ENCODE data around the gene CASP10.
A peak's percentile ranks its signal among the peaks of the same experiment; 100 is the strongest.
"Not testable (repeated sequence)": the region's sequence is repeated elsewhere in the genome, so short reads cannot be mapped to it uniquely, and the experiment has no call there.

CASP10 gene

GRCh38 chr2:201150454-201151020 lies 32.4 kb upstream of the CASP10 start:
- Histone ChIP-seq H3K9ac (ENCODE audit: low read depth, low read length) (no peak overlapping the region), H3K4me1 (ENCODE audit: insufficient read depth, low read length) (peaks cover 17% of the 10 kb centered on the region)

GRCh38 chr2:201151127-201151981 lies 31.6 kb upstream of the CASP10 start:
- Histone ChIP-seq H3K36me3 (ENCODE audit: insufficient read depth, low read length) (no peaks in the 10 kb centered on the region; the same call in 1 of the 2 replicates), H3K4me1 (ENCODE audit: insufficient read depth, low read length) (peaks cover 17% of the 10 kb centered on the region), H3K9ac (ENCODE audit: low read depth, low read length) (no peak overlapping the region), H3K9me3 (ENCODE audit: control insufficient read depth, insufficient read depth, low read length) (no peaks in the 10 kb centered on the region)

More at GRCh38 chr2:201150454-201151020, 32.4 kb upstream of the CASP10 start:
- Histone ChIP-seq H3K36me3 (ENCODE audit: insufficient read depth, low read length) (no peaks in the 10 kb centered on the region; the same call in 1 of the 2 replicates), H3K9me3 (ENCODE audit: control insufficient read depth, insufficient read depth, low read length) (no peaks in the 10 kb centered on the region)

- peaks cover 17% of the 10 kb centered on the region for H3K4me1 ChIP-seq (ENCODE audit: insufficient read depth, low read length)
- no peak overlapping the region for H3K9ac ChIP-seq (ENCODE audit: low read depth, low read length)
- no peaks in the 10 kb centered on the region for H3K9me3 ChIP-seq (ENCODE audit: control insufficient read depth, insufficient read depth, low read length)
- no peaks in the 10 kb centered on the region; the same call in 1 of the 2 replicates for H3K36me3 ChIP-seq (ENCODE audit: insufficient read depth, low read length)
Measured at GRCh38 chr2:201152517-201152916, 30.4 kb upstream of the CASP10 start.

- H3K36me3 ChIP-seq (ENCODE audit: insufficient read depth, low read length) = no peaks in the 10 kb centered on the region; the same call in 1 of the 2 replicates
- peaks cover 23% of the 10 kb centered on the region for H3K4me1 ChIP-seq (ENCODE audit: insufficient read depth, low read length)
- H3K9me3 ChIP-seq (ENCODE audit: control insufficient read depth, insufficient read depth, low read length) = no peaks in the 10 kb centered on the region
- no peak overlapping the region for H3K9ac ChIP-seq (ENCODE audit: low read depth, low read length)
Measured at GRCh38 chr2:201152999-201153815, 29.7 kb upstream of the CASP10 start.

GRCh38 chr2:201154615-201155399 lies 28.1 kb upstream of the CASP10 start:
- H3K4me1 ChIP-seq (ENCODE audit: insufficient read depth, low read length) = peaks cover 13% of the 10 kb centered on the region; the same call in 1 of the 2 replicates
- no peaks in the 10 kb centered on the region for H3K9me3 ChIP-seq (ENCODE audit: control insufficient read depth, insufficient read depth, low read length)
- H3K36me3 ChIP-seq (ENCODE audit: insufficient read depth, low read length) = no peaks in the 10 kb centered on the region; the same call in 1 of the 2 replicates
- no peak overlapping the region for H3K9ac ChIP-seq (ENCODE audit: low read depth, low read length)

- Histone ChIP-seq H3K9ac (ENCODE audit: low read depth, low read length) (no peak overlapping the region), H3K4me1 (ENCODE audit: insufficient read depth, low read length) (peaks cover 10% of the 10 kb centered on the region; the same call in 1 of the 2 replicates), H3K36me3 (ENCODE audit: insufficient read depth, low read length) (no peaks in the 10 kb centered on the region; the same call in 1 of the 2 replicates), H3K9me3 (ENCODE audit: control insufficient read depth, insufficient read depth, low read length) (no peaks in the 10 kb centered on the region)
Measured at GRCh38 chr2:201156036-201156435, 26.9 kb upstream of the CASP10 start.

GRCh38 chr2:201156640-201157039 lies 26.3 kb upstream of the CASP10 start:
- Histone ChIP-seq H3K4me1 (ENCODE audit: insufficient read depth, low read length) (peaks cover 6% of the 10 kb centered on the region; the same call in 1 of the 2 replicates), H3K36me3 (ENCODE audit: insufficient read depth, low read length) (no peaks in the 10 kb centered on the region; the same call in 1 of the 2 replicates), H3K9ac (ENCODE audit: low read depth, low read length) (no peak overlapping the region), H3K9me3 (ENCODE audit: control insufficient read depth, insufficient read depth, low read length) (no peaks in the 10 kb centered on the region)

GRCh38 chr2:201157694-201158093 lies 25.2 kb upstream of the CASP10 start:
- peaks cover 6% of the 10 kb centered on the region; the same call in 1 of the 2 replicates for H3K4me1 ChIP-seq (ENCODE audit: insufficient read depth, low read length)
- H3K36me3 ChIP-seq (ENCODE audit: insufficient read depth, low read length) = no peaks in the 10 kb centered on the region
- H3K9ac ChIP-seq (ENCODE audit: low read depth, low read length) = 0 out of 2 replicates have a peak overlapping the region, but pooled peaks have one; percentile 2
- H3K9me3 ChIP-seq (ENCODE audit: control insufficient read depth, insufficient read depth, low read length) = no peaks in the 10 kb centered on the region

- Histone ChIP-seq H3K4me1 (ENCODE audit: insufficient read depth, low read length) (peaks cover 6% of the 10 kb centered on the region; the same call in 1 of the 2 replicates), H3K9ac (ENCODE audit: low read depth, low read length) (0 out of 2 replicates have a peak overlapping the region, but pooled peaks have one; percentile 2), H3K36me3 (ENCODE audit: insufficient read depth, low read length) (no peaks in the 10 kb centered on the region), H3K9me3 (ENCODE audit: control insufficient read depth, insufficient read depth, low read length) (no peaks in the 10 kb centered on the region)
Measured at GRCh38 chr2:201158111-201158929, 24.6 kb upstream of the CASP10 start.

GRCh38 chr2:201164166-201164565 lies 18.8 kb upstream of the CASP10 start:
- no peak overlapping the region for H3K9ac ChIP-seq (ENCODE audit: low read depth, low read length)
- peaks cover 4% of the 10 kb centered on the region; the same call in 1 of the 2 replicates for H3K9me3 ChIP-seq (ENCODE audit: control insufficient read depth, insufficient read depth, low read length)
- no peaks in the 10 kb centered on the region for H3K4me1 ChIP-seq (ENCODE audit: insufficient read depth, low read length)
- no peaks in the 10 kb centered on the region for H3K36me3 ChIP-seq (ENCODE audit: insufficient read depth, low read length)

GRCh38 chr2:201167546-201167945 lies 15.4 kb upstream of the CASP10 start:
- H3K9me3 ChIP-seq (ENCODE audit: control insufficient read depth, insufficient read depth, low read length) = peaks cover 4% of the 10 kb centered on the region; the same call in 1 of the 2 replicates
- no peaks in the 10 kb centered on the region for H3K4me1 ChIP-seq (ENCODE audit: insufficient read depth, low read length)
- no peaks in the 10 kb centered on the region for H3K36me3 ChIP-seq (ENCODE audit: insufficient read depth, low read length)
- H3K9ac ChIP-seq (ENCODE audit: low read depth, low read length) = no peak overlapping the region

- not testable (repeated sequence) for H3K9ac ChIP-seq (ENCODE audit: low read depth, low read length); H3K36me3 ChIP-seq (ENCODE audit: insufficient read depth, low read length); H3K9me3 ChIP-seq (ENCODE audit: control insufficient read depth, insufficient read depth, low read length); H3K4me1 ChIP-seq (ENCODE audit: insufficient read depth, low read length)
Measured at GRCh38 chr2:201168496-201168895, 14.4 kb upstream of the CASP10 start.

Data from ES-I3 (cell line).